ENCODE results near the gene PAX5. TPM values are rescaled to one million over a fixed set of nuclear protein-coding genes. Genes with fewer than 3 reads are reported as not detected.

The PAX5 gene
- total RNA-seq, 2 experiments from 2014 or later, result 62.5 to 141 TPM

GRCh38 chr9:36837431-36838405, 196.3 kb downstream of the PAX5 start:
- no peak for DNase-seq (ENCODE audit: low spot score)
- CTCF ChIA-PET (ENCODE audit: unreplicated experiment), result no interaction called here
- Histone ChIP-seq H3K36me3 (ENCODE audit: insufficient read depth, low read length) (peaks cover 68% of the 10 kb centered on the region), H2AFZ (ENCODE audit: low read length) (no peak overlapping the region), H3K9me2 (ENCODE audit: insufficient read depth, low read length) (no peaks in the 10 kb centered on the region), H3K4me2 (ENCODE audit: low read length) (no peak overlapping the region), H3K9me3 (ENCODE audit: low read length) (no peaks in the 10 kb centered on the region), H3K79me2 (ENCODE audit: insufficient read depth, low read depth, low read length) (no peaks in the 10 kb centered on the region), H3K4me1 (ENCODE audit: insufficient read depth, low read length, poor library complexity, severe bottlenecking) (no peaks in the 10 kb centered on the region), H4K20me1 (ENCODE audit: insufficient read depth, low read length) (no peaks in the 10 kb centered on the region), H3K27ac (ENCODE audit: low read depth, low read length, poor library complexity, severe bottlenecking) (no peak overlapping the region), H3K4me3 (ENCODE audit: low read depth, low read length, poor library complexity, severe bottlenecking) (no peak overlapping the region)
- no peak for TF ChIP-seq EZH2phosphoT487 (IDR thresholded peaks at IDR 0.05; ENCODE audit: borderline replicate concordance, low read depth, low read length)
- no peak for TF ChIP-seq CTCF (conservative IDR thresholded peaks at IDR 0.05; ENCODE audit: low read length)
- POLR2A ChIA-PET, result interaction anchor here (0.6 kb wide), 1 partner anchor 15 kb away, joined by 3 read pairs; no protein-coding TSS in a partner anchor
- intact Hi-C loops (cut with micrococcal nuclease; ENCODE audit: unreplicated experiment), result no loop called here
- BruUV-seq (replicated peaks), result no TSS peak

- Histone ChIP-seq H3K4me3 (ENCODE audit: low read depth, low read length, poor library complexity, severe bottlenecking) (no peak overlapping the region), H3K79me2 (ENCODE audit: insufficient read depth, low read depth, low read length) (no peaks in the 10 kb centered on the region), H3K9me2 (ENCODE audit: insufficient read depth, low read length) (no peaks in the 10 kb centered on the region), H3K4me2 (ENCODE audit: low read length) (no peak overlapping the region), H3K9me3 (ENCODE audit: low read length) (no peaks in the 10 kb centered on the region), H3K27ac (ENCODE audit: low read depth, low read length, poor library complexity, severe bottlenecking) (no peak overlapping the region), H2AFZ (ENCODE audit: low read length) (no peak overlapping the region), H4K20me1 (ENCODE audit: insufficient read depth, low read length) (no peaks in the 10 kb centered on the region), H3K36me3 (ENCODE audit: insufficient read depth, low read length) (peaks cover 55% of the 10 kb centered on the region), H3K4me1 (ENCODE audit: insufficient read depth, low read length, poor library complexity, severe bottlenecking) (peaks cover 3% of the 10 kb centered on the region)
- no TSS peak for BruUV-seq (replicated peaks)
- no peak for DNase-seq (ENCODE audit: low spot score)
- ChIA-PET POLR2A (no interaction called here), CTCF (ENCODE audit: unreplicated experiment) (no interaction called here)
- no peak for TF ChIP-seq EZH2phosphoT487 (IDR thresholded peaks at IDR 0.05; ENCODE audit: borderline replicate concordance, low read depth, low read length)
- TF ChIP-seq CTCF (conservative IDR thresholded peaks at IDR 0.05; ENCODE audit: low read length), result no peak
- intact Hi-C loops (cut with micrococcal nuclease; ENCODE audit: unreplicated experiment), result no loop called here
These were observed 197.6 kb downstream of the PAX5 start for GRCh38 chr9:36836486-36836885.
